Measurements from ENCODE around the gene MPC2.
A peak's percentile ranks its signal among the peaks of the same experiment; 100 is the strongest.

- no peak for TF ChIP-seq REST (IDR thresholded peaks at IDR 0.05; ENCODE audit: low read depth)
- peak; percentile 67 for TF ChIP-seq SP1 (IDR thresholded peaks at IDR 0.05; ENCODE audit: low read depth)
Measured at GRCh38 chr1:167936068-167936929, 573 bp downstream of the MPC2 start, which contains the start of gene DCAF6.

All from HCT116 (cell line).